CD4-positive, alpha-beta T cell (primary cell): ENCODE measurements around the gene GPSM3. TPM values are rescaled to one million over a fixed set of nuclear protein-coding genes. Genes with fewer than 3 reads are reported as not detected.
A peak's percentile ranks its signal among the peaks of the same experiment; 100 is the strongest.

Source experiments
- ATAC-seq: fragments of 200-7000 bp; cut with Tn5 transposase; one replicate; pipeline ENCODE4 v1.10.0; 2022; ENCODE audit warnings: mild to moderate bottlenecking; ENCODE audit not compliant: poor library complexity
- CTCF ChIA-PET: fragments of 350-600 bp; sonication (Branson Sonifier 250); formaldehyde crosslinking; loops from one replicate; lab custom pipeline; 2021; ENCODE audit warnings: antibody characterized with exemption, inconsistent platforms; lab: Charles Lee
- POLR2A ChIA-PET: fragments of 350-600 bp; sonication (Branson Sonifier 250); formaldehyde crosslinking; loops from one replicate; lab custom pipeline; 2021; ENCODE audit warnings: antibody characterized with exemption, inconsistent platforms; lab: Charles Lee
- DNase-seq, 14 experiments: peaks; one replicate each; pipeline ENCODE4 v3.0.0-alpha.2; 2013 to 2020; ENCODE audit warnings: mixed read lengths in 2 of 14
- H3K27ac ChIP-seq, 2 donors: one replicate each; pipeline versions ENCODE4 v1.5.1 to v1.7.0; 2013; ENCODE audit warnings: low read length in 2 of 2, low read depth in 1 of 2, mild to moderate bottlenecking in 1 of 2
- H3K27me3 ChIP-seq, 2 experiments: 1 replicate in 1 of 2; 2 replicates in 1 of 2; pipeline versions ENCODE4 v1.6.1 to v1.7.0; 2013; ENCODE audit warnings: low read length in 2 of 2, control low read depth in 1 of 2, mild to moderate bottlenecking in 1 of 2, moderate library complexity in 1 of 2; ENCODE audit not compliant: insufficient read depth in 2 of 2, control insufficient read depth in 1 of 2
- H3K36me3 ChIP-seq: one replicate; pipeline ENCODE4 v1.6.1; 2013; ENCODE audit warnings: low read length, control low read depth; ENCODE audit not compliant: insufficient read depth
- H3K4me1 ChIP-seq: one replicate; pipeline ENCODE4 v1.6.1; 2013; ENCODE audit warnings: low read length, control low read depth; ENCODE audit not compliant: insufficient read depth
- H3K4me3 ChIP-seq: one replicate; pipeline ENCODE4 v1.5.1; 2013; ENCODE audit warnings: mild to moderate bottlenecking, low read length, moderate library complexity
- H3K9me3 ChIP-seq, 2 experiments: 1 replicate in 1 of 2; 2 replicates in 1 of 2; pipeline versions ENCODE4 v1.6.1 to v1.7.0; 2013; ENCODE audit warnings: low read length in 2 of 2, mild to moderate bottlenecking in 2 of 2, control low read depth in 1 of 2, moderate library complexity in 1 of 2; ENCODE audit not compliant: control insufficient read depth in 1 of 2, insufficient read depth in 1 of 2
- H3K27ac Mint-ChIP-seq: one replicate; pipeline ENCODE4 v1.8.0; 2020; ENCODE audit warnings: mixed read lengths
- H3K27me3 Mint-ChIP-seq: one replicate; pipeline ENCODE4 v1.8.0; 2021; ENCODE audit warnings: mixed read lengths
- H3K36me3 Mint-ChIP-seq: one replicate; pipeline ENCODE4 v1.8.0; 2021; ENCODE audit warnings: low read depth, mixed read lengths
- H3K4me1 Mint-ChIP-seq: one replicate; pipeline ENCODE4 v1.8.0; 2021; ENCODE audit warnings: low read depth, mixed read lengths
- H3K4me3 Mint-ChIP-seq: one replicate; pipeline ENCODE4 v1.8.0; 2020; ENCODE audit warnings: mild to moderate bottlenecking, mixed read lengths
- H3K9me3 Mint-ChIP-seq: one replicate; pipeline ENCODE4 v1.8.0; 2020; ENCODE audit warnings: mixed read lengths
- intact Hi-C, 2 experiments: fragments of 100-400 bp; cut with DNase I in 1 of 2; cut with micrococcal nuclease in 1 of 2; formaldehyde crosslinking; loops; one replicate each; pipeline versions ENCODE4 v1.15.1 to v1.9.0; 2023 to 2025; cut with DNase I, micrococcal nuclease
- polyA plus RNA-seq, 2 donors: library from polyadenylated mRNA; unstranded; fragments of 120-200 nt; gene quantifications; one replicate each; pipeline ENCODE4 v1.2.1, GENCODE V29; 2013
- total RNA-seq, 174 experiments: library from RNA in 2 of 174; stranded (reverse) in 2 of 174; gene quantifications; one replicate each; pipeline ENCODE4 v1.2.3 and lab custom pipeline; 2021 to 2026
- TF ChIP-seq, protein P1 (sequence below): fragments of 200-600 bp; IDR thresholded peaks from one replicate; pipeline ENCODE4 v1.8.0; 2022; ENCODE audit warnings: antibody characterized with exemption, mild to moderate bottlenecking

The GPSM3 gene, protein sequence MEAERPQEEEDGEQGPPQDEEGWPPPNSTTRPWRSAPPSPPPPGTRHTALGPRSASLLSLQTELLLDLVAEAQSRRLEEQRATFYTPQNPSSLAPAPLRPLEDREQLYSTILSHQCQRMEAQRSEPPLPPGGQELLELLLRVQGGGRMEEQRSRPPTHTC
- total RNA-seq (100 to 1,000 TPM; 190 to 202 TPM), total RNA-seq (lab: John Stamatoyannopoulos, UW) (12.1 to 238 (median 104) reads per million in 172 experiments)
- 391 TPM for polyA plus RNA-seq (2013, experiment 1 of 2)
- polyA plus RNA-seq (2013, experiment 2 of 2), result 431 TPM

DNA sequence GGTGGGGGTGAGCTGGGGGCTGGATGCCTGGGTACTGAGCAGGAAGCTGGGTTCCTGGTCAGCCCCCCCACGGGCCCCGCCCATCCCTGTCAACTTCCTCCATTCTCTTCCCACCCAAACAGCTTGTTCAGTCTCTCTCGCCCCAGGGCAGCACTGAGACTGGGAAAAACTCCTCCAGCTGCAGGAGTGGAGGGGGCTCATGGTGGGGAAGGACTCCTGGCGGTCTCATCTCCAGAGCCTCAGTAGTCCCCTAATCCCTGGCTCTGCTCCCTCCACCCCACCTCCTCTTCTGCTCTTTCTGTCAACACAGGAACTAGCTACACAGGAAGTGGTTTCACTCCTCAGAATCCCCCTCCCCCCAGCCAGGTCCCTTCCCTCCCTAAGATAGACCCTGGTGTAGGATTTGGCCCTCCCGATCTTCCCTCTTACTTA is at the start of gene GPSM3:
GPSM3 (minus strand) TSS at position 36 of the 432 bp plus-strand sequence. CDS start 130 bp downstream, outside the sequence.
- ATAC-seq (peak; percentile 10), DNase-seq (peak in 13 of 14 experiments; percentile 36 to 83 (median 62))
- H3K4me1 ChIP-seq, result peaks cover 71% of the 10 kb centered on the region
- ChIA-PET POLR2A (interaction anchor here (0.5 to 12.1 kb wide), 16 partner anchors 12 to 1577 kb away, joined by 3 to 242 read pairs (median 4); partner anchors contain the start of genes AGPAT1, ATF6B, DXO and EGFL8), CTCF (no interaction called here)
- peaks cover 57% of the 10 kb centered on the region for H3K36me3 Mint-ChIP-seq
- H3K9me3 ChIP-seq, result no peaks in the 10 kb centered on the region
- H3K27ac Mint-ChIP-seq, result peak within 1 kb of the TSS; percentile 96
- peaks cover 65% of the 10 kb centered on the region for H3K4me1 Mint-ChIP-seq
- H3K4me3 ChIP-seq, result peak within 1 kb of the TSS; percentile 96
- H3K27ac ChIP-seq, result peak within 1 kb of the TSS; percentile 93
- TF ChIP-seq, protein P1, sequence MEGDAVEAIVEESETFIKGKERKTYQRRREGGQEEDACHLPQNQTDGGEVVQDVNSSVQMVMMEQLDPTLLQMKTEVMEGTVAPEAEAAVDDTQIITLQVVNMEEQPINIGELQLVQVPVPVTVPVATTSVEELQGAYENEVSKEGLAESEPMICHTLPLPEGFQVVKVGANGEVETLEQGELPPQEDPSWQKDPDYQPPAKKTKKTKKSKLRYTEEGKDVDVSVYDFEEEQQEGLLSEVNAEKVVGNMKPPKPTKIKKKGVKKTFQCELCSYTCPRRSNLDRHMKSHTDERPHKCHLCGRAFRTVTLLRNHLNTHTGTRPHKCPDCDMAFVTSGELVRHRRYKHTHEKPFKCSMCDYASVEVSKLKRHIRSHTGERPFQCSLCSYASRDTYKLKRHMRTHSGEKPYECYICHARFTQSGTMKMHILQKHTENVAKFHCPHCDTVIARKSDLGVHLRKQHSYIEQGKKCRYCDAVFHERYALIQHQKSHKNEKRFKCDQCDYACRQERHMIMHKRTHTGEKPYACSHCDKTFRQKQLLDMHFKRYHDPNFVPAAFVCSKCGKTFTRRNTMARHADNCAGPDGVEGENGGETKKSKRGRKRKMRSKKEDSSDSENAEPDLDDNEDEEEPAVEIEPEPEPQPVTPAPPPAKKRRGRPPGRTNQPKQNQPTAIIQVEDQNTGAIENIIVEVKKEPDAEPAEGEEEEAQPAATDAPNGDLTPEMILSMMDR, result no peak
- no peaks in the 10 kb centered on the region for H3K9me3 Mint-ChIP-seq
- peaks cover 22% of the 10 kb centered on the region for H3K36me3 ChIP-seq
- H3K4me3 Mint-ChIP-seq, result peak within 1 kb of the TSS; percentile 99
- intact Hi-C loops, result loop anchor here (2.0 to 10.0 kb wide), 5 partner anchors 45 to 1978 kb away; partner anchors contain the start of genes C6orf47 (in 1 of the 2), CSNK2B (in 1 of the 2), EHMT2 (in 1 of the 2) and GPANK1 (in 1 of the 2)
- no peaks in the 10 kb centered on the region for H3K27me3 Mint-ChIP-seq
- no peaks in the 10 kb centered on the region for H3K27me3 ChIP-seq

DNA sequence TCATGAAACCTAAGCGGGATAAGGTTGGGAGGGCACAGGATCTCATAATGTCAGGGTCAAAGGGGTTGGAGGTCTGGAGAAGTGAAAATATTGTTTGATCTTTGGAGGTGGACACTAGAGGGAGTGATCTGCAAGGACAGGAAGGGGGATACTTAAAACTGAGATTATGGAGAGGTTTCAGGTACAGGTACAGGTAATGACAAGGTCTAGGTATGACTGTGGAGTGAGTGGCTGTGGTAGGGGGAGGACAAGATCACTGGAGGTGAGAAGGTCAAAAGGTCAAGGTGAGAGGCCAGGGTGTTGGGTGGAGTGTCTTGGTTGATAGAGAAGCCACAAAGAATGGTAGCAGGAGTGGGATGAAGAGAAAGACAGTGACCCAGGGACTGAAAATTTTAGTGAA is 48.2 kb upstream of the GPSM3 start:
- Histone ChIP-seq H3K4me3 (no peak overlapping the region), H3K4me1 (peaks cover 7% of the 10 kb centered on the region), H3K27ac (no peak overlapping the region), H3K27me3 (no peaks in the 10 kb centered on the region), H3K9me3 (no peaks in the 10 kb centered on the region), H3K36me3 (no peaks in the 10 kb centered on the region)
- ChIA-PET POLR2A (no interaction called here), CTCF (no interaction called here)
- Mint-ChIP-seq H3K36me3 (no peaks in the 10 kb centered on the region), H3K4me3 (no peak overlapping the region), H3K27me3 (no peaks in the 10 kb centered on the region), H3K9me3 (no peaks in the 10 kb centered on the region), H3K4me1 (peaks cover 6% of the 10 kb centered on the region), H3K27ac (no peak overlapping the region)
- TF ChIP-seq, protein P1, result no peak
- intact Hi-C loops, result loop anchor here in 1 of 2 experiments (5.0 kb wide), 2 partner anchors 38 to 123 kb away; no protein-coding TSS in a partner anchor
- no peak for DNase-seq
- ATAC-seq, result no peak

DNA sequence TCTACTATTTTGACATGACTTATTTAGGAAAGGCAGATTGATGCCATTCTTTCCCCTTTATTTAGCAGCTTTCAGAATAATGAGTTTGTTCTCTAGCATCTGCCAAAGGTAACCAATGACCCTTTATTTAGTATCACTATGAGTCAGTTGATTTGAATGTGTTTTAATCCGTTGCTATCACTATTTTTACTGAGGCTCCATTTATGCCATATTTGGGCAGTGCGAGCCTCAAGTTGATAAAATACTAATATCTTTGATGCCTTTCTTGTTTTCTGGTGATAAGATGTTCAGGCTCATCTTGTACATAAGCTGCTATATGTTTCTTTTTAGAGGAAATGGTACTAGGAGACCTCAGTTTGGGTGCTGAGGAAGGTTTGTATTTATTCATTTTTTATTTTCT is 47.0 kb upstream of the GPSM3 start:
- Histone ChIP-seq H3K4me1 (peaks cover under 1% of the 10 kb centered on the region), H3K4me3 (no peak overlapping the region), H3K36me3 (no peaks in the 10 kb centered on the region), H3K27me3 (no peaks in the 10 kb centered on the region), H3K9me3 (no peaks in the 10 kb centered on the region), H3K27ac (no peak overlapping the region)
- ChIA-PET CTCF (no interaction called here), POLR2A (no interaction called here)
- Mint-ChIP-seq H3K36me3 (no peaks in the 10 kb centered on the region), H3K27ac (no peak overlapping the region), H3K4me3 (no peak overlapping the region), H3K27me3 (no peaks in the 10 kb centered on the region), H3K4me1 (no peaks in the 10 kb centered on the region), H3K9me3 (no peaks in the 10 kb centered on the region)
- intact Hi-C loops, result no loop called here
- DNase-seq (no peak), ATAC-seq (no peak)
- TF ChIP-seq, protein P1, result no peak
